HepG2 (cell line): ENCODE measurements around the gene FAM131A. TPM values are rescaled to one million over a fixed set of nuclear protein-coding genes. Genes with fewer than 3 reads are reported as not detected.

Source experiments
- ARID4A ChIP-seq: sonication (generic); formaldehyde crosslinking; IDR thresholded peaks from 2 replicates; pipeline ENCODE4 v1.5.0; 2020; ENCODE audit warnings: mild to moderate bottlenecking, missing genetic modification reagents, borderline replicate concordance
- EP300 ChIP-seq, 3 experiments: sonication (generic) in 1 of 3; formaldehyde crosslinking in 1 of 3; IDR thresholded peaks; 2 replicates each; pipeline versions ENCODE4 v1.5.1 to v1.6.1; 2011 to 2020; ENCODE audit warnings: low read depth in 2 of 3, low read length in 2 of 3, borderline replicate concordance in 1 of 3, improper control_type of control experiment in 1 of 3, mild to moderate bottlenecking in 1 of 3, missing genetic modification reagents in 1 of 3, moderate library complexity in 1 of 3
- HNF4A ChIP-seq: sonication (generic); formaldehyde crosslinking; IDR thresholded peaks from 2 replicates; pipeline ENCODE4 v1.4.0; 2020; ENCODE audit warnings: missing genetic modification reagents
- IKZF4 ChIP-seq: sonication (generic); formaldehyde crosslinking; IDR thresholded peaks from 2 replicates; pipeline ENCODE4 v1.5.1; 2020; ENCODE audit warnings: borderline replicate concordance, mild to moderate bottlenecking, low read depth, missing genetic modification reagents; ENCODE audit errors: not compliant biosample characterization
- PHF20 ChIP-seq: sonication (generic); formaldehyde crosslinking; IDR thresholded peaks from 2 replicates; pipeline ENCODE4 v1.5.0; 2020; ENCODE audit warnings: mild to moderate bottlenecking, missing genetic modification reagents
- RNF219 ChIP-seq: sonication (generic); formaldehyde crosslinking; IDR thresholded peaks from 2 replicates; pipeline ENCODE4 v1.5.0; 2020; ENCODE audit warnings: mild to moderate bottlenecking, missing genetic modification reagents
- SIX1 ChIP-seq: sonication (generic); formaldehyde crosslinking; IDR thresholded peaks from 2 replicates; pipeline ENCODE4 v1.4.0; 2020; ENCODE audit warnings: missing genetic modification reagents, borderline replicate concordance
- SIX4 ChIP-seq: sonication (generic); formaldehyde crosslinking; IDR thresholded peaks from 2 replicates; pipeline ENCODE4 v1.4.0; 2020; ENCODE audit warnings: missing genetic modification reagents
- ZNF101 ChIP-seq: sonication (generic); formaldehyde crosslinking; IDR thresholded peaks from 2 replicates; pipeline ENCODE4 v1.4.0; 2020; ENCODE audit warnings: mild to moderate bottlenecking, low read depth, missing genetic modification reagents, borderline replicate concordance
- ZNF460 ChIP-seq: sonication (generic); formaldehyde crosslinking; IDR thresholded peaks from 2 replicates; pipeline ENCODE4 v1.5.1; 2020; ENCODE audit warnings: missing genetic modification reagents, mild to moderate bottlenecking, borderline replicate concordance
- polyA plus RNA-seq, 8 experiments: library from polyadenylated mRNA; depleted of rRNA in 3 of 8; stranded (reverse) in 7 of 8; unstranded in 1 of 8; fragments of >200 nt; fragmentation: Illumina TruSeq in 4 of 8; extraction: Trizol in 4 of 8; gene quantifications; 2 replicates each; pipeline versions ENCODE4 v1.2.1 to v1.2.3, GENCODE V29; 2011 to 2016; ENCODE audit warnings: low read depth in 4 of 8, missing spikeins in 1 of 8, mixed read lengths in 1 of 8; ENCODE audit not compliant: insufficient read depth in 1 of 8
- total RNA-seq, 5 experiments: library from RNA; depleted of rRNA; stranded (reverse); fragments of >200 nt; fragmentation: Illumina TruSeq; extraction: Trizol; gene quantifications; 2 replicates each; pipeline ENCODE4 v1.2.3, GENCODE V29; 2016; ENCODE audit warnings: low read depth in 1 of 5
- TF ChIP-seq, protein P1 (sequence below): sonication (generic); formaldehyde crosslinking; conservative IDR thresholded peaks from 2 replicates; pipeline ENCODE4 v1.8.0; 2022; ENCODE audit warnings: low read depth, missing genetic modification reagents
- TF ChIP-seq, protein P2 (sequence below), 2 experiments: sonication (generic) in 1 of 2; formaldehyde crosslinking in 1 of 2; IDR thresholded peaks; 2 replicates each; pipeline versions ENCODE4 v1.6.1 to v1.9.0; 2014 to 2022; ENCODE audit warnings: antibody characterized with exemption in 1 of 2, borderline replicate concordance in 1 of 2, inconsistent platforms in 1 of 2, low read depth in 1 of 2, missing genetic modification reagents in 1 of 2

Gene FAM131A
- total and polyA plus RNA-seq, 2 of the 13 experiments (the other 11 are each of a cell fraction or from before 2014, with no cell fraction given), result 9.2 to 9.3 TPM

DNA sequence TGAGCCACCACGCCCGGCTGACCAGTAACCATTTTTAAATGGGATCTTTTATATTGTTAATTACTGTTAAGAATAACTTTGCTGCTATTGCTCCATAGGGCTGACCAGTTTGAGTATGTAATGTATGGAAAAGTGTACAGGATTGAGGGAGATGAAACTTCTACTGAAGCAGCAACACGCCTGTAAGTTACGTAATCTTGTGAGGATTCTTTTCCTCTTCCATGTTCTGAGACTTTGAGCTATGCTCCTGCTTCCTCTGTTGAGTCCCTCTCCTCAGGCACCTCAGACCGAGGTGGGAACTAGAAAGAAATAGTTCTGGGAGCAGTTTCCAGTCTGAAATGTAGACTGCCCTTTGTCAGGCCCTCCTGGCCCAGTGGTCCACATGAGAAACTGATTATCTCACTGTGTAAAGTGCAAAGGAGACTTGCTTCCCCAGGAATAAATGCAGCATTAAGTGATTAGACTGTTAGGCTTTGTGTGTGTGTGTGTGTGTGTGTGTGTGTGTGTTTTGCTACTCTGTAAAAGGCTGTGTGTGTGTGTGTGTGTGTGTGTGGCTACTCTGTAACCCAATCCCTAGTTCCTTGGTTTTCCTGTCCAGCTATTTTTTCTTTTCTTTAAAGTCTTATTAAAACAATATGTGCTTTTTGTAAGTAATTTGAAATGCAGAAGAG lies 29.4 kb downstream of the FAM131A start (continued):
- no peak for TF ChIP-seq RNF219 (CRISPR knock-in tag)
- TF ChIP-seq, protein P1, sequence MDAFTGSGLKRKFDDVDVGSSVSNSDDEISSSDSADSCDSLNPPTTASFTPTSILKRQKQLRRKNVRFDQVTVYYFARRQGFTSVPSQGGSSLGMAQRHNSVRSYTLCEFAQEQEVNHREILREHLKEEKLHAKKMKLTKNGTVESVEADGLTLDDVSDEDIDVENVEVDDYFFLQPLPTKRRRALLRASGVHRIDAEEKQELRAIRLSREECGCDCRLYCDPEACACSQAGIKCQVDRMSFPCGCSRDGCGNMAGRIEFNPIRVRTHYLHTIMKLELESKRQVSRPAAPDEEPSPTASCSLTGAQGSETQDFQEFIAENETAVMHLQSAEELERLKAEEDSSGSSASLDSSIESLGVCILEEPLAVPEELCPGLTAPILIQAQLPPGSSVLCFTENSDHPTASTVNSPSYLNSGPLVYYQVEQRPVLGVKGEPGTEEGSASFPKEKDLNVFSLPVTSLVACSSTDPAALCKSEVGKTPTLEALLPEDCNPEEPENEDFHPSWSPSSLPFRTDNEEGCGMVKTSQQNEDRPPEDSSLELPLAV (CRISPR knock-in tag), result no peak
- TF ChIP-seq HNF4A, result peak; percentile 37; the same call in 1 of the 2 replicates
- 0 out of 2 replicates have a peak, but pooled peaks have one; percentile 31 for TF ChIP-seq SIX4 (CRISPR knock-in tag)
- TF ChIP-seq ARID4A (CRISPR knock-in tag), result no peak
- TF ChIP-seq ZNF460 (CRISPR knock-in tag), result no peak
- TF ChIP-seq EP300 (IDR thresholded peaks at IDR 0.05; ENCODE audit: low read depth in 2 of 2, low read length in 2 of 2), result 0 out of 4 replicates have a peak, but pooled peaks of 1 of the 2 experiments have one; percentile 28
- TF ChIP-seq EP300 (CRISPR knock-in tag; IDR thresholded peaks at IDR 0.05; ENCODE audit: borderline replicate concordance), result no peak
- no peak for TF ChIP-seq IKZF4
- TF ChIP-seq, protein P2, sequence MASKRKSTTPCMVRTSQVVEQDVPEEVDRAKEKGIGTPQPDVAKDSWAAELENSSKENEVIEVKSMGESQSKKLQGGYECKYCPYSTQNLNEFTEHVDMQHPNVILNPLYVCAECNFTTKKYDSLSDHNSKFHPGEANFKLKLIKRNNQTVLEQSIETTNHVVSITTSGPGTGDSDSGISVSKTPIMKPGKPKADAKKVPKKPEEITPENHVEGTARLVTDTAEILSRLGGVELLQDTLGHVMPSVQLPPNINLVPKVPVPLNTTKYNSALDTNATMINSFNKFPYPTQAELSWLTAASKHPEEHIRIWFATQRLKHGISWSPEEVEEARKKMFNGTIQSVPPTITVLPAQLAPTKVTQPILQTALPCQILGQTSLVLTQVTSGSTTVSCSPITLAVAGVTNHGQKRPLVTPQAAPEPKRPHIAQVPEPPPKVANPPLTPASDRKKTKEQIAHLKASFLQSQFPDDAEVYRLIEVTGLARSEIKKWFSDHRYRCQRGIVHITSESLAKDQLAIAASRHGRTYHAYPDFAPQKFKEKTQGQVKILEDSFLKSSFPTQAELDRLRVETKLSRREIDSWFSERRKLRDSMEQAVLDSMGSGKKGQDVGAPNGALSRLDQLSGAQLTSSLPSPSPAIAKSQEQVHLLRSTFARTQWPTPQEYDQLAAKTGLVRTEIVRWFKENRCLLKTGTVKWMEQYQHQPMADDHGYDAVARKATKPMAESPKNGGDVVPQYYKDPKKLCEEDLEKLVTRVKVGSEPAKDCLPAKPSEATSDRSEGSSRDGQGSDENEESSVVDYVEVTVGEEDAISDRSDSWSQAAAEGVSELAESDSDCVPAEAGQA (IDR thresholded peaks at IDR 0.05; ENCODE audit: low read depth), result no peak
- TF ChIP-seq, protein P2 (CRISPR knock-in tag; IDR thresholded peaks at IDR 0.05; ENCODE audit: borderline replicate concordance), result no peak
- no peak for TF ChIP-seq ZNF101 (CRISPR knock-in tag)
- TF ChIP-seq SIX1, result 0 out of 2 replicates have a peak, but pooled peaks have one; percentile 61
- no peak for TF ChIP-seq PHF20 (CRISPR knock-in tag)
